ENCODE data around the gene OTOF. TPM values are rescaled to one million over a fixed set of nuclear protein-coding genes. Genes with fewer than 3 reads are reported as not detected.

Gene OTOF
- total RNA-seq, 1 experiment from 2014 or later = 0.26 TPM

DNA sequence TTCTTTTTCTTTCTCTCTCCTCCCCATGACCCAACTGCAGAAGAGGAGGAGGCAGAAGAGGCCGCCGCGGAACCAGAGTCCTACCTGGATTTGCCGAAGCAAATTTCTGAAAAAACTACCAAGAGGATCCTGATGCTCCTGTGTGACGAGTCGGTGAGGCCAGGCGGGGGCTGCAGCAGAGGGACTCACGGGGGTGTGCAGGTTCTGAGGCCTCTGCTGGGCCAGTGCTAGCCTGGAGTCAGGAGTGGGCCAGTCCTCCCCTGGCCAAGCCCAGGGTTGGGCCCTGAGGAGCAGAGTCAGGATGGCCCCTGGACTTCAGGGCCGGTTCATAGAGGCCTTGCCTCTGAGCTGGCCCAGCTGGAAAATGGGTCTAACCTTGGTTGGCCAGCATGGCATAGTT, 29.3 kb downstream of the OTOF start (continued):
- TF ChIP-seq ETV6 (CRISPR knock-in tag; IDR thresholded peaks at IDR 0.05) = no peak
- no peak for TF ChIP-seq ZNF121 (CRISPR knock-in tag; IDR thresholded peaks at IDR 0.05)
- TF ChIP-seq ATF6 (CRISPR knock-in tag; IDR thresholded peaks at IDR 0.05) = no peak
- TF ChIP-seq SP1 (CRISPR knock-in tag; conservative IDR thresholded peaks at IDR 0.05) = no peak
- TF ChIP-seq AFF4 (CRISPR knock-in tag; IDR thresholded peaks at IDR 0.05; ENCODE audit: borderline replicate concordance) = no peak
- TF ChIP-seq ZNF317 (CRISPR knock-in tag; IDR thresholded peaks at IDR 0.05; ENCODE audit: borderline replicate concordance, low read depth) = no peak

DNA sequence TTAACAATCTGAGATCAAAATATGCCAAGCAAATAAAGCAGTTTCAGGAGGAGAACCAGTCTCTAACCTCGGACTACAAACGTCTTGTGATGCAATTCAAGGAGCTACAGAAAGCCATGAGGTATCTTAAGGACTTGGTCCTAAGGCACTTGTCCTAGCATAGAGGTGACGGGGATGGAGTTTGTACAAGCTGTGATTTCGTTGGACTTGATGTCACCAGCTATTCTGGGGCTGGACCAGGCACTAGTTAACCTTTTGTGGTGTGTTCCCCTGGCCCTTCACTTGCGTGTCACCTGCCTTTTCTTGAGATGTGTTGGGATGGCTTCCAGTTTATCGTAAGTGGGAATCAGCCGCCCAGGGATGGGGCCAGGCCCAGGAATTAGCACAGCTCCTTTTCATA, 33.7 kb downstream of the OTOF start:
- CTCF ChIA-PET = no interaction called here
- ATAC-seq (no peak), DNase-seq (ENCODE audit: low spot score) (no peak)
- Mint-ChIP-seq H3K36me3 (no peaks in the 10 kb centered on the region), H3K27ac (no peak overlapping the region), H3K4me3 (no peak overlapping the region), H3K4me1 (no peaks in the 10 kb centered on the region), H3K9me3 (no peaks in the 10 kb centered on the region), H3K27me3 (ENCODE audit: low read depth) (no peaks in the 10 kb centered on the region)
- POLR2A ChIA-PET = no interaction called here
- TF ChIP-seq, protein P1, sequence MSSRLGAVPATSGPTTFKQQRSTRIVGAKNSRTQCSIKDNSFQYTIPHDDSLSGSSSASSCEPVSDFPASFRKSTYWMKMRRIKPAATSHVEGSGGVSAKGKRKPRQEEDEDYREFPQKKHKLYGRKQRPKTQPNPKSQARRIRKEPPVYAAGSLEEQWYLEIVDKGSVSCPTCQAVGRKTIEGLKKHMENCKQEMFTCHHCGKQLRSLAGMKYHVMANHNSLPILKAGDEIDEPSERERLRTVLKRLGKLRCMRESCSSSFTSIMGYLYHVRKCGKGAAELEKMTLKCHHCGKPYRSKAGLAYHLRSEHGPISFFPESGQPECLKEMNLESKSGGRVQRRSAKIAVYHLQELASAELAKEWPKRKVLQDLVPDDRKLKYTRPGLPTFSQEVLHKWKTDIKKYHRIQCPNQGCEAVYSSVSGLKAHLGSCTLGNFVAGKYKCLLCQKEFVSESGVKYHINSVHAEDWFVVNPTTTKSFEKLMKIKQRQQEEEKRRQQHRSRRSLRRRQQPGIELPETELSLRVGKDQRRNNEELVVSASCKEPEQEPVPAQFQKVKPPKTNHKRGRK (CRISPR knock-in tag; IDR thresholded peaks at IDR 0.05; ENCODE audit: borderline replicate concordance) = no peak
- TF ChIP-seq ETV6 (CRISPR knock-in tag; IDR thresholded peaks at IDR 0.05) (no peak), ZNF232 (CRISPR knock-in tag; IDR thresholded peaks at IDR 0.05) (no peak), FOXP4 (CRISPR knock-in tag; IDR thresholded peaks at IDR 0.05) (no peak), E2F1 (CRISPR knock-in tag; IDR thresholded peaks at IDR 0.05) (no peak), MLX (CRISPR knock-in tag; IDR thresholded peaks at IDR 0.05) (no peak), CTCF (IDR thresholded peaks at IDR 0.05) (no peak), NFATC4 (CRISPR knock-in tag; IDR thresholded peaks at IDR 0.05) (no peak), TCF7 (CRISPR knock-in tag; IDR thresholded peaks at IDR 0.05; ENCODE audit: low read depth) (no peak), NR1H2 (CRISPR knock-in tag; IDR thresholded peaks at IDR 0.05) (no peak)
- TF ChIP-seq, protein P2, sequence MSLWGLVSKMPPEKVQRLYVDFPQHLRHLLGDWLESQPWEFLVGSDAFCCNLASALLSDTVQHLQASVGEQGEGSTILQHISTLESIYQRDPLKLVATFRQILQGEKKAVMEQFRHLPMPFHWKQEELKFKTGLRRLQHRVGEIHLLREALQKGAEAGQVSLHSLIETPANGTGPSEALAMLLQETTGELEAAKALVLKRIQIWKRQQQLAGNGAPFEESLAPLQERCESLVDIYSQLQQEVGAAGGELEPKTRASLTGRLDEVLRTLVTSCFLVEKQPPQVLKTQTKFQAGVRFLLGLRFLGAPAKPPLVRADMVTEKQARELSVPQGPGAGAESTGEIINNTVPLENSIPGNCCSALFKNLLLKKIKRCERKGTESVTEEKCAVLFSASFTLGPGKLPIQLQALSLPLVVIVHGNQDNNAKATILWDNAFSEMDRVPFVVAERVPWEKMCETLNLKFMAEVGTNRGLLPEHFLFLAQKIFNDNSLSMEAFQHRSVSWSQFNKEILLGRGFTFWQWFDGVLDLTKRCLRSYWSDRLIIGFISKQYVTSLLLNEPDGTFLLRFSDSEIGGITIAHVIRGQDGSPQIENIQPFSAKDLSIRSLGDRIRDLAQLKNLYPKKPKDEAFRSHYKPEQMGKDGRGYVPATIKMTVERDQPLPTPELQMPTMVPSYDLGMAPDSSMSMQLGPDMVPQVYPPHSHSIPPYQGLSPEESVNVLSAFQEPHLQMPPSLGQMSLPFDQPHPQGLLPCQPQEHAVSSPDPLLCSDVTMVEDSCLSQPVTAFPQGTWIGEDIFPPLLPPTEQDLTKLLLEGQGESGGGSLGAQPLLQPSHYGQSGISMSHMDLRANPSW (CRISPR knock-in tag; conservative IDR thresholded peaks at IDR 0.05; ENCODE audit: low read depth) = no peak
